RWPE1 (cell line): ENCODE measurements around the gene CANT1.

ENCODE experiments used
- CTCF ChIA-PET: fragments of 350-600 bp; sonication (Branson Sonifier 250); formaldehyde crosslinking; extraction: SDS; loops from one replicate; lab custom pipeline; 2021; lab: Yijun Ruan, JAX
- POLR2A ChIA-PET: fragments of 400-600 bp; formaldehyde crosslinking; extraction: SDS; loops from one replicate; lab custom pipeline; 2020; ENCODE audit warnings: antibody characterized with exemption; ENCODE audit not compliant: low non-redundant PET; lab: Yijun Ruan, JAX
- DNase-seq: peaks from one replicate; pipeline ENCODE4 v3.0.0; 2012; ENCODE audit warnings: low spot score
- H3K27ac ChIP-seq: fragments of 450-650 bp; 2 replicates; pipeline ENCODE4 v1.5.1; 2017
- CTCF ChIP-seq: fragments of 450-650 bp; conservative IDR thresholded peaks from 2 replicates; pipeline ENCODE4 v1.5.1; 2017; ENCODE audit warnings: low read depth, mild to moderate bottlenecking

CANT1 gene

GRCh38 chr17:78993241-78993956 lies 16.2 kb downstream of the CANT1 start:
- ChIA-PET CTCF (interaction anchor here (0.6 to 1.1 kb wide), 3 partner anchors 10 to 533 kb away, joined by 3 to 4 read pairs (median 4); no protein-coding TSS in a partner anchor), POLR2A (no interaction called here)
- no peak for DNase-seq
- TF ChIP-seq CTCF = peak; percentile 89
- H3K27ac ChIP-seq = peak overlapping the region; percentile 59

- ChIA-PET POLR2A (no interaction called here), CTCF (no interaction called here)
Observed at GRCh38 chr17:78992542-78993212, 16.9 kb downstream of the CANT1 start.

GRCh38 chr17:78991906-78992532 lies 17.5 kb downstream of the CANT1 start:
- H3K27ac ChIP-seq = no peak overlapping the region; the same call in 1 of the 2 replicates
- TF ChIP-seq CTCF = no peak
- CTCF ChIA-PET = interaction anchor here (0.6 kb wide), 1 partner anchor 17 kb away, joined by 5 read pairs; the partner anchor contains the start of gene CANT1
- DNase-seq = no peak
- POLR2A ChIA-PET = no interaction called here

More at GRCh38 chr17:78992542-78993212, 16.9 kb downstream of the CANT1 start:
- TF ChIP-seq CTCF = no peak
- DNase-seq = no peak
- peak overlapping the region; percentile 59 for H3K27ac ChIP-seq

- H3K27ac ChIP-seq = peak overlapping the region; percentile 5; the same call in 1 of the 2 replicates
- DNase-seq = no peak
- TF ChIP-seq CTCF = no peak
- ChIA-PET CTCF (interaction anchor here (0.6 kb wide), 1 partner anchor 18 kb away, joined by 5 read pairs; the partner anchor contains the start of gene CANT1), POLR2A (no interaction called here)
Observed at GRCh38 chr17:78991017-78991738, 18.4 kb downstream of the CANT1 start.

GRCh38 chr17:78990349-78991016 lies 19.1 kb downstream of the CANT1 start:
- POLR2A ChIA-PET = no interaction called here
- DNase-seq = no peak
- CTCF ChIA-PET = no interaction called here
- no peak for TF ChIP-seq CTCF
- 0 out of 2 replicates have a peak overlapping the region, but pooled peaks have one; percentile 3 for H3K27ac ChIP-seq
